Measurements from ENCODE around the gene HAGHL. TPM values are rescaled to one million over a fixed set of nuclear protein-coding genes. Genes with fewer than 3 reads are reported as not detected.

The HAGHL gene
- total and polyA plus RNA-seq, 2 of the 8 experiments (the other 6 are each of a cell fraction or from before 2014, with no cell fraction given): 26.6 to 26.9 TPM

GRCh38 chr16:716768-717325 lies 10.1 kb upstream of the HAGHL start:
- Histone ChIP-seq H2BK20ac (ENCODE audit: low read length) (no peak overlapping the region), H3K4me1 (replicated peaks in 1 of 4; ENCODE audit: control insufficient read depth in 3 of 4, insufficient read depth in 4 of 4, low read length in 3 of 4) (peaks cover 0 to 29% (median 19%) of the 10 kb centered on the region in 4 experiments; a peak in 5 of 7 replicates), H2AK5ac (ENCODE audit: low read depth, low read length) (no peak overlapping the region), H3K23me2 (ENCODE audit: low read depth, low read length) (peaks cover 19% of the 10 kb centered on the region; the same call in 1 of the 2 replicates), H3K4me2 (ENCODE audit: insufficient read depth in 1 of 2, low read depth in 2 of 2, low read length in 2 of 2) (peak overlapping the region; percentile 53 to 83; a peak in 2 of 4 replicates), H2AFZ (ENCODE audit: low read length) (no peak overlapping the region), H3K36me3 (ENCODE audit: control insufficient read depth in 2 of 4, insufficient read depth in 4 of 4, low read length in 3 of 4) (peaks cover 0 to 2% (median 0%) of the 10 kb centered on the region in 4 experiments; a peak in 1 of 8 replicates), H4K20me1 (replicated peaks in 1 of 2; ENCODE audit: control insufficient read depth in 1 of 2, insufficient read depth in 2 of 2, low read length in 2 of 2) (peaks cover 4 to 13% of the 10 kb centered on the region in 2 experiments), H3K4ac (replicated peaks; ENCODE audit: insufficient read length, low read depth, low read length) (no peak overlapping the region), H3K79me1 (ENCODE audit: low read depth, low read length) (no peaks in the 10 kb centered on the region), H3K27me3 (replicated peaks in 1 of 4; ENCODE audit: control insufficient read depth in 3 of 4, extremely low read depth in 1 of 4, insufficient read depth in 3 of 4, low read length in 3 of 4) (peaks cover 0 to 41% (median 24%) of the 10 kb centered on the region in 4 experiments; a peak in 6 of 7 replicates), H4K91ac (replicated peaks; ENCODE audit: insufficient read length, low read length) (no peak overlapping the region), H4K8ac (ENCODE audit: extremely low read depth, insufficient read depth, low read length) (no peak overlapping the region), H4K5ac (ENCODE audit: insufficient read length, low read depth, low read length) (no peak overlapping the region), H3K14ac (ENCODE audit: insufficient read length) (no peak overlapping the region), H3K27ac (ENCODE audit: low read depth, low read length) (no peak overlapping the region), H3K23ac (ENCODE audit: insufficient read length) (no peak overlapping the region), H3K4me3 (ENCODE audit: extremely low read depth in 1 of 4, insufficient read depth in 2 of 4, low read depth in 3 of 4, low read length in 4 of 4) (peak overlapping the region in 1 of 4 experiments; percentile 15; a peak in 1 of 8 replicates), H3K79me2 (ENCODE audit: control insufficient read depth in 1 of 2, insufficient read depth in 2 of 2, low read length in 2 of 2) (no peaks in the 10 kb centered on the region), H3K56ac (replicated peaks; ENCODE audit: insufficient read length, low read depth, low read length) (no peak overlapping the region), H2BK120ac (replicated peaks; ENCODE audit: low read depth, low read length) (no peak overlapping the region), H2BK12ac (ENCODE audit: low read depth, low read length) (no peak overlapping the region), H3K9ac (replicated peaks in 1 of 4; ENCODE audit: extremely low read depth in 1 of 4, low read depth in 3 of 4, low read length in 3 of 4) (no peak overlapping the region), H2BK15ac (ENCODE audit: low read length) (no peak overlapping the region), H3K18ac (ENCODE audit: extremely low read depth, low read length) (no peak overlapping the region), H3K9me3 (ENCODE audit: insufficient read depth in 2 of 2, low read depth in 1 of 2, low read length in 1 of 2) (no peaks in the 10 kb centered on the region; a peak in 1 of 4 replicates), H2BK5ac (ENCODE audit: low read depth, low read length) (no peak overlapping the region)
- DNase-seq (ENCODE audit: low read depth in 1 of 2, low spot score in 2 of 2): no peak
- TF ChIP-seq CTCF (IDR thresholded peaks at IDR 0.05; ENCODE audit: control extremely low read depth in 1 of 3, insufficient read depth in 1 of 3, low read depth in 1 of 3, low read length in 3 of 3): no peak
- TF ChIP-seq RFX5 (IDR thresholded peaks at IDR 0.05; ENCODE audit: borderline replicate concordance, low read depth, low read length): no peak
- ChIA-PET CTCF (ENCODE audit: partially characterized antibody) (interaction anchor here (0.6 to 33.4 kb wide), 17 partner anchors 9 to 1435 kb away, joined by 3 to 977 read pairs (median 4); partner anchors contain the start of genes ANTKMT, CCDC78, CHTF18 and CIAO3), POLR2A (ENCODE audit: partially characterized antibody) (interaction anchor here (0.5 to 23.0 kb wide), 17 partner anchors 0 to 347 kb away, joined by 3 to 353 read pairs (median 5); partner anchors contain the start of genes ANTKMT, CCDC78, CHTF18 and CIAO3)
- no peak for FAIRE-seq
- 92% methylated on average over 28 of the region's 29 CpGs; no CpG with 5 or more reads in 1 of the 2 experiments for WGBS, 2 experiments (ENCODE audit: extremely low coverage in 1 of 2, insufficient coverage in 1 of 2, insufficient read length in 1 of 2, insufficient replicate concordance in 2 of 2, low coverage in 1 of 2, low lambda C conversion rate in 2 of 2, missing lambda C conversion rate in 1 of 2)

Measured in H1 (cell line).